GM12878 (cell line): ENCODE results near the gene GGT6. TPM values are rescaled to one million over a fixed set of nuclear protein-coding genes. Genes with fewer than 3 reads are reported as not detected.

ENCODE experiments used
- ATAC-seq: fragments of 200-7000 bp; cut with Tn5 transposase; 3 replicates; pipeline ENCODE4 v1.9.1; 2020; ENCODE audit warnings: mild to moderate bottlenecking, moderate library complexity
- BruUV-seq: library from RNA; stranded (reverse); fragments of 400-500 nt; replicated peaks from 2 replicates; lab custom pipeline; 2021; lab: Mats Ljungman, UMichigan
- CTCF ChIA-PET: fragments of 300-600 bp; sonication (Branson Sonifier 250); formaldehyde crosslinking; extraction: SDS; loops from one replicate; lab custom pipeline; 2021; ENCODE audit warnings: inconsistent platforms; lab: Yijun Ruan, JAX
- POLR2A ChIA-PET: fragments of 350-600 bp; formaldehyde crosslinking; extraction: SDS; loops from one replicate; lab custom pipeline; 2021; ENCODE audit warnings: inconsistent platforms; lab: Charles Lee
- RAD21 ChIA-PET: fragments of 300-600 bp; sonication (Branson Sonifier 250); formaldehyde crosslinking; loops from one replicate; lab custom pipeline; 2023; ENCODE audit warnings: antibody characterized with exemption; ENCODE audit not compliant: unreplicated experiment; lab: Charles Lee
- SMC1A ChIA-PET: fragments of 300-600 bp; sonication (Branson Sonifier 250); formaldehyde crosslinking; loops from one replicate; lab custom pipeline; 2023; ENCODE audit not compliant: unreplicated experiment, uncharacterized antibody; lab: Charles Lee
- DNase-seq: peaks from one replicate; pipeline ENCODE4 v3.0.0-alpha.2; 2011; ENCODE audit warnings: low read depth, low spot score
- FAIRE-seq: peaks from 3 replicates; lab custom pipeline; 2011; peaks lifted over from hg19 to GRCh38; lab: Jason Lieb, UNC
- H2AFZ ChIP-seq: 2 replicates; pipeline ENCODE4 v1.6.0; 2011; ENCODE audit warnings: low read depth, low read length, control low read depth; ENCODE audit not compliant: control insufficient read depth
- H3K27ac ChIP-seq: 2 replicates; pipeline ENCODE4 v1.5.1; 2011; ENCODE audit warnings: control low read depth; ENCODE audit not compliant: control insufficient read depth, insufficient read depth
- H3K27me3 ChIP-seq, 2 experiments: replicated peaks in 1 of 2; 2 replicates each; pipeline versions ENCODE4 v1.6.0 to v1.6.1; 2011; ENCODE audit warnings: low read length in 1 of 2; ENCODE audit not compliant: control insufficient read depth in 2 of 2, insufficient read depth in 2 of 2
- H3K36me3 ChIP-seq, 2 experiments: 2 replicates each; pipeline ENCODE4 v1.5.1; 2011; ENCODE audit warnings: low read length in 1 of 2; ENCODE audit not compliant: control insufficient read depth in 2 of 2, insufficient read depth in 2 of 2
- H3K4me1 ChIP-seq: 2 replicates; pipeline ENCODE4 v1.6.1; 2011; ENCODE audit warnings: mild to moderate bottlenecking, low read length, moderate library complexity, mixed read lengths; ENCODE audit not compliant: control insufficient read depth, insufficient read depth
- H3K4me2 ChIP-seq: 2 replicates; pipeline ENCODE4 v1.6.0; 2011; ENCODE audit warnings: control low read depth; ENCODE audit not compliant: control insufficient read depth, insufficient read depth
- H3K4me3 ChIP-seq: fragments of 200-600 bp; sonication (generic); 2 replicates; pipeline ENCODE4 v1.5.1; 2016
- H3K79me2 ChIP-seq: 2 replicates; pipeline ENCODE4 v1.6.0; 2011; ENCODE audit warnings: low read length; ENCODE audit not compliant: control insufficient read depth, insufficient read depth
- H3K9ac ChIP-seq: 2 replicates; pipeline ENCODE4 v1.8.0; 2011; ENCODE audit warnings: low read length, control low read depth, mixed read lengths; ENCODE audit not compliant: control insufficient read depth, insufficient read depth
- H3K9me3 ChIP-seq: replicated peaks from 3 replicates; pipeline ENCODE4 v1.5.1; 2011; ENCODE audit warnings: mild to moderate bottlenecking, low read length; ENCODE audit not compliant: control insufficient read depth, insufficient read depth
- H4K20me1 ChIP-seq: 2 replicates; pipeline ENCODE4 v1.6.0; 2011; ENCODE audit not compliant: control insufficient read depth, insufficient read depth
- BRCA1 ChIP-seq: IDR thresholded peaks from 2 replicates; pipeline ENCODE4 v1.6.1; 2011; ENCODE audit warnings: low read depth, low read length, improper control_type of control experiment
- CHD4 ChIP-seq: fragments of 200-600 bp; sonication (generic); IDR thresholded peaks from 2 replicates; pipeline ENCODE4 v1.6.1; 2016; ENCODE audit warnings: mild to moderate bottlenecking
- EED ChIP-seq: sonication (generic); IDR thresholded peaks from 2 replicates; pipeline ENCODE4 v1.6.1; 2016; ENCODE audit warnings: antibody characterized with exemption, low read depth
- ETV6 ChIP-seq, 2 experiments: fragments of 450-650 bp in 1 of 2; IDR thresholded peaks in 1 of 2; conservative IDR thresholded peaks in 1 of 2; 2 replicates each; pipeline ENCODE4 v1.6.1; 2014; ENCODE audit warnings: antibody characterized with exemption in 1 of 2, borderline replicate concordance in 1 of 2, low read depth in 1 of 2, mild to moderate bottlenecking in 1 of 2, moderate library complexity in 1 of 2
- KAT2A ChIP-seq: conservative IDR thresholded peaks from 2 replicates; pipeline ENCODE4 v1.6.1; 2011; ENCODE audit warnings: low read depth, low read length; ENCODE audit not compliant: control insufficient read depth
- MTA2 ChIP-seq: fragments of 450-650 bp; IDR thresholded peaks from 2 replicates; pipeline ENCODE4 v1.6.1; 2016; ENCODE audit warnings: low read depth, mild to moderate bottlenecking, moderate library complexity
- MXI1 ChIP-seq: fragments of 150-350 bp; IDR thresholded peaks from 2 replicates; pipeline ENCODE4 v1.6.1; 2011; ENCODE audit warnings: low read depth, mild to moderate bottlenecking, inconsistent platforms, low read length, improper control_type of control experiment
- NRF1 ChIP-seq: conservative IDR thresholded peaks from 2 replicates; pipeline ENCODE4 v1.6.1; 2011; ENCODE audit warnings: mild to moderate bottlenecking, low read depth, low read length, improper control_type of control experiment
- RFX5 ChIP-seq: IDR thresholded peaks from 2 replicates; pipeline ENCODE4 v1.6.1; 2011; ENCODE audit warnings: low read depth, low read length, improper control_type of control experiment
- SRF ChIP-seq, 2 experiments: IDR thresholded peaks; 2 replicates each; pipeline ENCODE4 v1.6.1; 2011; ENCODE audit warnings: low read depth in 2 of 2, low read length in 2 of 2, mild to moderate bottlenecking in 1 of 2, moderate library complexity in 1 of 2
- TCF7 ChIP-seq: IDR thresholded peaks from 2 replicates; pipeline ENCODE4 v1.6.1; 2014; ENCODE audit warnings: antibody characterized with exemption, borderline replicate concordance
- ZBED1 ChIP-seq: IDR thresholded peaks from 2 replicates; pipeline ENCODE4 v1.6.1; 2016; ENCODE audit warnings: borderline replicate concordance
- ZSCAN29 ChIP-seq: fragments of 450-650 bp; IDR thresholded peaks from 2 replicates; pipeline ENCODE4 v1.6.1; 2017; ENCODE audit warnings: mild to moderate bottlenecking, moderate library complexity
- WGBS: methylation state at CpG from one replicate; pipeline ENCODE4 v1.1.6; 2016; ENCODE audit warnings: low lambda C conversion rate; ENCODE audit not compliant: insufficient replicate concordance, insufficient coverage; ENCODE audit errors: missing lambda C conversion rate; 5-methylcytosine and 5-hydroxymethylcytosine counted together
- in situ Hi-C: fragments of 300-500 bp; cut with MboI; formaldehyde crosslinking; loops from 9 replicates; pipeline ENCODE4 v1.14.3; 2018; ENCODE audit warnings: mixed read lengths
- intact Hi-C: fragments of 100-400 bp; cut with micrococcal nuclease; formaldehyde crosslinking; loops from one replicate; pipeline ENCODE4 v1.14.2; 2022; ENCODE audit not compliant: unreplicated experiment
- polyA plus RNA-seq, 11 experiments: library from polyadenylated mRNA; depleted of rRNA in 4 of 11; unstranded in 6 of 11; stranded (reverse) in 5 of 11; fragments of >200 nt; fragmentation: Nextera tagmentation in 4 of 11; fragmentation: Illumina TruSeq in 1 of 11; extraction: Ambion mirVana in 4 of 11; extraction: Trizol in 1 of 11; gene quantifications; 1 replicate in 1 of 11; 2 replicates in 10 of 11; pipeline versions ENCODE4 v1.2.1 to v1.2.3, GENCODE V29; 2011 to 2016; ENCODE audit warnings: inconsistent platforms in 2 of 11, missing spikeins in 2 of 11, low read depth in 1 of 11
- total RNA-seq, 4 experiments: library from RNA; depleted of rRNA in 3 of 4; stranded (reverse); fragments of >200 nt in 3 of 4; fragmentation: Illumina TruSeq in 1 of 4; extraction: Trizol in 1 of 4; gene quantifications; 2 replicates each; pipeline versions ENCODE4 v1.2.1 to v1.2.3, GENCODE V29; 2013 to 2021
- TF ChIP-seq, protein P1 (sequence below): fragments of 150-350 bp; IDR thresholded peaks from 2 replicates; pipeline ENCODE4 v1.6.1; 2014; ENCODE audit warnings: mild to moderate bottlenecking, low read depth, low read length
- TF ChIP-seq, protein P2 (sequence below): fragments of 450-650 bp; IDR thresholded peaks from 2 replicates; pipeline ENCODE4 v1.6.1; 2014; ENCODE audit warnings: mild to moderate bottlenecking
- TF ChIP-seq, protein P3 (sequence below): fragments of 450-650 bp; IDR thresholded peaks from 2 replicates; pipeline ENCODE4 v1.6.1; 2016; ENCODE audit warnings: mild to moderate bottlenecking, moderate library complexity, borderline replicate concordance
- TF ChIP-seq, protein P4 (sequence below), 3 experiments: IDR thresholded peaks in 2 of 3; conservative IDR thresholded peaks in 1 of 3; 2 replicates each; pipeline ENCODE4 v1.5.1; 2011; ENCODE audit warnings: low read depth in 3 of 3, low read length in 3 of 3, mild to moderate bottlenecking in 3 of 3, control low read depth in 2 of 3, moderate library complexity in 2 of 3, inconsistent platforms in 1 of 3, mixed read lengths in 1 of 3; ENCODE audit not compliant: control insufficient read depth in 2 of 3, insufficient read depth in 1 of 3; ENCODE audit errors: extremely low read depth in 1 of 3

GGT6 gene
- total and polyA plus RNA-seq, 10 of the 15 experiments (the other 5 are each of a cell fraction or from before 2014, with no cell fraction given), result 0.01 to 0.26 (median 0.13) TPM; not detected in 5

DNA sequence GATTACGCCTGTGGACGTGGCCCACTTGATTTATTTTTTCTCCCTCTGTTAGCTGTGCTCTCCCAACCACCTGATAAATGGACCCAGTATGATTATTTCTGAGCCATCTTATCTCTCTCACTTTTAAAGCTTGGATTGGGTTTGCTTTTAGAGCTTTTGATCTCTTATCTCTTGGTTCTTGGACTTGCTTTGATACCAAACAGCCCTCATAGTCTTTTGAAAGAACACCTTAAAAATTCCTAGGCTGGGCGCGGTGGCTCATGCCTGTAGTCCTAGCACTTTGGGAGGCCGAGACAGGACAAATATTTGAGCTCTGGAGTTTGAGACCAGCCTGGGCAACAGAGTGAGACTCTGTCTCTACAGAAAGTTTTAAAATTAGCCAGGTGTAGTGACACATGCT lies 49.8 kb upstream of the GGT6 start:
- DNase-seq (no peak), FAIRE-seq (no peak), ATAC-seq (no peak)
- POLR2A ChIA-PET, result no interaction called here
- in situ Hi-C loops (no loop called here), intact Hi-C loops (no loop called here)
- H3K36me3 ChIP-seq, result no peaks in the 10 kb centered on the region
- no peak overlapping the region for H3K9ac ChIP-seq
- peaks cover 0 to 3% of the 10 kb centered on the region in 2 experiments; a peak in 2 of 4 replicates for H3K27me3 ChIP-seq
- no peaks in the 10 kb centered on the region for H4K20me1 ChIP-seq
- CTCF ChIA-PET, result interaction anchor here (1.1 kb wide), 1 partner anchor 48 kb away, joined by 3 read pairs; no protein-coding TSS in a partner anchor
- no peak overlapping the region for H3K4me2 ChIP-seq
- SMC1A ChIA-PET, result interaction anchor here (1.0 kb wide), 1 partner anchor 17 kb away, joined by 4 read pairs; no protein-coding TSS in a partner anchor
- no peak overlapping the region for H3K27ac ChIP-seq
- H2AFZ ChIP-seq, result no peak overlapping the region
- H3K4me3 ChIP-seq, result no peak overlapping the region
- WGBS, result 53% methylated on average over 5 of the region's 5 CpGs
- no peaks in the 10 kb centered on the region for H3K4me1 ChIP-seq
- no peaks in the 10 kb centered on the region for H3K79me2 ChIP-seq
- no peaks in the 10 kb centered on the region for H3K9me3 ChIP-seq
- no TSS peak for BruUV-seq
- RAD21 ChIA-PET, result no interaction called here
- TF ChIP-seq, protein P1, sequence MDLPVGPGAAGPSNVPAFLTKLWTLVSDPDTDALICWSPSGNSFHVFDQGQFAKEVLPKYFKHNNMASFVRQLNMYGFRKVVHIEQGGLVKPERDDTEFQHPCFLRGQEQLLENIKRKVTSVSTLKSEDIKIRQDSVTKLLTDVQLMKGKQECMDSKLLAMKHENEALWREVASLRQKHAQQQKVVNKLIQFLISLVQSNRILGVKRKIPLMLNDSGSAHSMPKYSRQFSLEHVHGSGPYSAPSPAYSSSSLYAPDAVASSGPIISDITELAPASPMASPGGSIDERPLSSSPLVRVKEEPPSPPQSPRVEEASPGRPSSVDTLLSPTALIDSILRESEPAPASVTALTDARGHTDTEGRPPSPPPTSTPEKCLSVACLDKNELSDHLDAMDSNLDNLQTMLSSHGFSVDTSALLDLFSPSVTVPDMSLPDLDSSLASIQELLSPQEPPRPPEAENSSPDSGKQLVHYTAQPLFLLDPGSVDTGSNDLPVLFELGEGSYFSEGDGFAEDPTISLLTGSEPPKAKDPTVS, result no peak
- TF ChIP-seq MTA2, result no peak
- no peak for TF ChIP-seq EED
- TF ChIP-seq, protein P2, sequence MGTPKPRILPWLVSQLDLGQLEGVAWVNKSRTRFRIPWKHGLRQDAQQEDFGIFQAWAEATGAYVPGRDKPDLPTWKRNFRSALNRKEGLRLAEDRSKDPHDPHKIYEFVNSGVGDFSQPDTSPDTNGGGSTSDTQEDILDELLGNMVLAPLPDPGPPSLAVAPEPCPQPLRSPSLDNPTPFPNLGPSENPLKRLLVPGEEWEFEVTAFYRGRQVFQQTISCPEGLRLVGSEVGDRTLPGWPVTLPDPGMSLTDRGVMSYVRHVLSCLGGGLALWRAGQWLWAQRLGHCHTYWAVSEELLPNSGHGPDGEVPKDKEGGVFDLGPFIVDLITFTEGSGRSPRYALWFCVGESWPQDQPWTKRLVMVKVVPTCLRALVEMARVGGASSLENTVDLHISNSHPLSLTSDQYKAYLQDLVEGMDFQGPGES, result no peak
- no peak for TF ChIP-seq MXI1
- TF ChIP-seq, protein P3, sequence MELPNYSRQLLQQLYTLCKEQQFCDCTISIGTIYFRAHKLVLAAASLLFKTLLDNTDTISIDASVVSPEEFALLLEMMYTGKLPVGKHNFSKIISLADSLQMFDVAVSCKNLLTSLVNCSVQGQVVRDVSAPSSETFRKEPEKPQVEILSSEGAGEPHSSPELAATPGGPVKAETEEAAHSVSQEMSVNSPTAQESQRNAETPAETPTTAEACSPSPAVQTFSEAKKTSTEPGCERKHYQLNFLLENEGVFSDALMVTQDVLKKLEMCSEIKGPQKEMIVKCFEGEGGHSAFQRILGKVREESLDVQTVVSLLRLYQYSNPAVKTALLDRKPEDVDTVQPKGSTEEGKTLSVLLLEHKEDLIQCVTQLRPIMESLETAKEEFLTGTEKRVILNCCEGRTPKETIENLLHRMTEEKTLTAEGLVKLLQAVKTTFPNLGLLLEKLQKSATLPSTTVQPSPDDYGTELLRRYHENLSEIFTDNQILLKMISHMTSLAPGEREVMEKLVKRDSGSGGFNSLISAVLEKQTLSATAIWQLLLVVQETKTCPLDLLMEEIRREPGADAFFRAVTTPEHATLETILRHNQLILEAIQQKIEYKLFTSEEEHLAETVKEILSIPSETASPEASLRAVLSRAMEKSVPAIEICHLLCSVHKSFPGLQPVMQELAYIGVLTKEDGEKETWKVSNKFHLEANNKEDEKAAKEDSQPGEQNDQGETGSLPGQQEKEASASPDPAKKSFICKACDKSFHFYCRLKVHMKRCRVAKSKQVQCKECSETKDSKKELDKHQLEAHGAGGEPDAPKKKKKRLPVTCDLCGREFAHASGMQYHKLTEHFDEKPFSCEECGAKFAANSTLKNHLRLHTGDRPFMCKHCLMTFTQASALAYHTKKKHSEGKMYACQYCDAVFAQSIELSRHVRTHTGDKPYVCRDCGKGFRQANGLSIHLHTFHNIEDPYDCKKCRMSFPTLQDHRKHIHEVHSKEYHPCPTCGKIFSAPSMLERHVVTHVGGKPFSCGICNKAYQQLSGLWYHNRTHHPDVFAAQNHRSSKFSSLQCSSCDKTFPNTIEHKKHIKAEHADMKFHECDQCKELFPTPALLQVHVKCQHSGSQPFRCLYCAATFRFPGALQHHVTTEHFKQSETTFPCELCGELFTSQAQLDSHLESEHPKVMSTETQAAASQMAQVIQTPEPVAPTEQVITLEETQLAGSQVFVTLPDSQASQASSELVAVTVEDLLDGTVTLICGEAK, result no peak
- TF ChIP-seq TCF7, result no peak
- TF ChIP-seq SRF (IDR thresholded peaks at IDR 0.05; ENCODE audit: low read depth in 2 of 2, low read length in 2 of 2), result no peak
- no peak for TF ChIP-seq CHD4
- no peak for TF ChIP-seq ZSCAN29
- TF ChIP-seq NRF1, result no peak
- no peak for TF ChIP-seq RFX5
- TF ChIP-seq ZBED1, result no peak
- TF ChIP-seq, protein P4, sequence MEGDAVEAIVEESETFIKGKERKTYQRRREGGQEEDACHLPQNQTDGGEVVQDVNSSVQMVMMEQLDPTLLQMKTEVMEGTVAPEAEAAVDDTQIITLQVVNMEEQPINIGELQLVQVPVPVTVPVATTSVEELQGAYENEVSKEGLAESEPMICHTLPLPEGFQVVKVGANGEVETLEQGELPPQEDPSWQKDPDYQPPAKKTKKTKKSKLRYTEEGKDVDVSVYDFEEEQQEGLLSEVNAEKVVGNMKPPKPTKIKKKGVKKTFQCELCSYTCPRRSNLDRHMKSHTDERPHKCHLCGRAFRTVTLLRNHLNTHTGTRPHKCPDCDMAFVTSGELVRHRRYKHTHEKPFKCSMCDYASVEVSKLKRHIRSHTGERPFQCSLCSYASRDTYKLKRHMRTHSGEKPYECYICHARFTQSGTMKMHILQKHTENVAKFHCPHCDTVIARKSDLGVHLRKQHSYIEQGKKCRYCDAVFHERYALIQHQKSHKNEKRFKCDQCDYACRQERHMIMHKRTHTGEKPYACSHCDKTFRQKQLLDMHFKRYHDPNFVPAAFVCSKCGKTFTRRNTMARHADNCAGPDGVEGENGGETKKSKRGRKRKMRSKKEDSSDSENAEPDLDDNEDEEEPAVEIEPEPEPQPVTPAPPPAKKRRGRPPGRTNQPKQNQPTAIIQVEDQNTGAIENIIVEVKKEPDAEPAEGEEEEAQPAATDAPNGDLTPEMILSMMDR (IDR thresholded peaks at IDR 0.05 in 2 of 3, conservative IDR thresholded peaks at IDR 0.05 in 1 of 3; ENCODE audit: control insufficient read depth in 2 of 3, extremely low read depth in 1 of 3, insufficient read depth in 1 of 3, low read depth in 3 of 3, low read length in 3 of 3), result no peak
- TF ChIP-seq KAT2A, result no peak
- TF ChIP-seq BRCA1, result no peak
- no peak for TF ChIP-seq ETV6 (conservative IDR thresholded peaks at IDR 0.05 in 1 of 2, IDR thresholded peaks at IDR 0.05 in 1 of 2; ENCODE audit: borderline replicate concordance in 1 of 2, low read depth in 1 of 2)
